MCF 10A (cell line): Measurements from ENCODE around the gene POLE. TPM values are rescaled to one million over a fixed set of nuclear protein-coding genes. Genes with fewer than 3 reads are reported as not detected.

Experiments
- BruUV-seq: library from RNA; stranded (reverse); fragments of 400-500 nt; replicated peaks from 2 replicates; lab custom pipeline; 2021; lab: Mats Ljungman, UMichigan
- CTCF ChIA-PET: fragments of 300-600 bp; sonication (Branson Sonifier 250); formaldehyde crosslinking; extraction: SDS; loops from one replicate; lab custom pipeline; 2021; ENCODE audit warnings: antibody characterized with exemption, inconsistent platforms; lab: Yijun Ruan, JAX
- POLR2A ChIA-PET: fragments of 300-600, 350-650 bp; sonication (Branson Sonifier 250); formaldehyde crosslinking; extraction: SDS; loops from one replicate; lab custom pipeline; 2020; ENCODE audit warnings: antibody characterized with exemption, inconsistent platforms; lab: Yijun Ruan, JAX
- DNase-seq: peaks from one replicate; pipeline ENCODE4 v3.0.0-alpha.2; 2018; ENCODE audit not compliant: unreplicated experiment
- H3K27ac Mint-ChIP-seq: one replicate; pipeline ENCODE4 v1.8.0; 2022; ENCODE audit warnings: mild to moderate bottlenecking, low read depth, mixed read lengths; ENCODE audit not compliant: unreplicated experiment
- H3K27me3 Mint-ChIP-seq: one replicate; pipeline ENCODE4 v1.8.0; 2022; ENCODE audit warnings: mixed read lengths; ENCODE audit not compliant: insufficient read depth, unreplicated experiment
- H3K36me3 Mint-ChIP-seq: one replicate; pipeline ENCODE4 v1.8.0; 2022; ENCODE audit warnings: mild to moderate bottlenecking, moderate library complexity, mixed read lengths; ENCODE audit not compliant: insufficient read depth, unreplicated experiment
- H3K4me1 Mint-ChIP-seq: one replicate; pipeline ENCODE4 v1.8.0; 2022; ENCODE audit warnings: mixed read lengths; ENCODE audit not compliant: insufficient read depth, unreplicated experiment
- H3K4me3 Mint-ChIP-seq: one replicate; pipeline ENCODE4 v1.8.0; 2022; ENCODE audit warnings: mild to moderate bottlenecking, moderate library complexity, mixed read lengths; ENCODE audit not compliant: unreplicated experiment
- H3K9me3 Mint-ChIP-seq: one replicate; pipeline ENCODE4 v1.8.0; 2022; ENCODE audit warnings: mixed read lengths; ENCODE audit not compliant: unreplicated experiment
- CTCF ChIP-seq: fragments of 200-600 bp; IDR thresholded peaks from one replicate; pipeline ENCODE4 v1.8.0; 2022; ENCODE audit warnings: antibody characterized with exemption, mild to moderate bottlenecking; ENCODE audit not compliant: unreplicated experiment
- intact Hi-C: fragments of 100-400 bp; cut with micrococcal nuclease; formaldehyde crosslinking; loops from 2 replicates; pipeline ENCODE4 v1.14.1; 2022
- total RNA-seq: library from RNA; stranded (reverse); gene quantifications from 2 replicates; pipeline ENCODE4 v1.2.3, GENCODE V29; 2022

Gene POLE
- total RNA-seq, 1 experiment from 2014 or later, result 36.3 TPM

- Mint-ChIP-seq H3K4me3 (no peak overlapping the region), H3K4me1 (peaks cover 10% of the 10 kb centered on the region), H3K27ac (no peak overlapping the region), H3K9me3 (no peaks in the 10 kb centered on the region), H3K27me3 (peaks cover 20% of the 10 kb centered on the region), H3K36me3 (peaks cover 11% of the 10 kb centered on the region)
- DNase-seq, result no peak
- intact Hi-C loops, result no loop called here
- BruUV-seq, result no TSS peak
- POLR2A ChIA-PET, result interaction anchor here (1.2 kb wide), 1 partner anchor 11 kb away, joined by 4 read pairs; no protein-coding TSS in a partner anchor
- no peak for TF ChIP-seq CTCF
- CTCF ChIA-PET, result interaction anchor here (0.6 kb wide), 1 partner anchor 12 kb away, joined by 3 read pairs; no protein-coding TSS in a partner anchor
Measured at GRCh38 chr12:132620899-132621656, 66.1 kb downstream of the POLE start.

DNA sequence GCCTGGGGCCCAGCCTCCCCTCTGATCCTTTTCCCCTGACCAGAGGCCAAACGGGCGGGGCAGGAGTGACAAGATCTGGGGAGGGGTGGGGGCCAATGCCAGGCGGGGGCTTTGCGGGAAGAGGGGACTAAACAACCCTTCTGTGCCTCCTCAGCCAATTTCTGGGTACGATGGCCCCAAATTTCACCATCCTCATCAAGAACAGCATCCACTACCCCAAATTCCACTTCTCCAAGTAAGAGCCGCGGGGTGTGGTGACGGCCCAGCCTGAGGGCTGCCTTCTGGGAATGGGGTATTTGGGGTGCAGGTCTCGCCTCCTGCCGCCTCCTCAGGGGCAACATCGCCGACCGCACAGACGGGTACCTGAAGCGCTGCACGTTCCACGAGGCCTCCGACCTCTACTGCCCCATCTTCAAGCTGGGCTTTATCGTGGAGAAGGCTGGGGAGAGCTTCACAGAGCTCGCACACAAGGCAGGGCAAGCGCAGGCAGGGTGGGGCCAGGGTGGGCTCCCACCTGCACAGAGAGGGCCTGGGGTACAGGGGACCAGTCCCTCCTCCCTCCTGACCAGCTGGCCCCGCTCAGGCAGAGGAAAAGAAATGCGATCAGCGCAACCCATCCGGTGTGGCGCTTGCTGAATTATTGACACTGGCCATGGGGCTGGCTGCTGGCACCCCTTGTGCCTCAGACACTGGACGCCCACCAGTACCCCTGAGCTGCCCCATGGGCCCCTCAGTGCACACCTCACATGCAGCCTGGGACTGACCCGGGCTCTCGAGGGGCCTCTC is 66.8 kb downstream of the POLE start:
- Mint-ChIP-seq H3K4me1 (peaks cover 10% of the 10 kb centered on the region), H3K36me3 (peaks cover 7% of the 10 kb centered on the region), H3K4me3 (no peak overlapping the region), H3K27me3 (peaks cover 28% of the 10 kb centered on the region), H3K27ac (no peak overlapping the region), H3K9me3 (no peaks in the 10 kb centered on the region)
- BruUV-seq, result no TSS peak
- no peak for TF ChIP-seq CTCF
- ChIA-PET CTCF (interaction anchor here (0.6 kb wide), 1 partner anchor 12 kb away, joined by 3 read pairs; no protein-coding TSS in a partner anchor), POLR2A (no interaction called here)
- no peak for DNase-seq
- intact Hi-C loops, result no loop called here

- peaks cover 35% of the 10 kb centered on the region for H3K27me3 Mint-ChIP-seq
- peaks cover 10% of the 10 kb centered on the region for H3K4me1 Mint-ChIP-seq
- no peak for DNase-seq
- no peaks in the 10 kb centered on the region for H3K9me3 Mint-ChIP-seq
- H3K27ac Mint-ChIP-seq, result no peak overlapping the region
- no peak for TF ChIP-seq CTCF
- ChIA-PET CTCF (no interaction called here), POLR2A (no interaction called here)
- intact Hi-C loops, result loop anchor here (10.0 kb wide), 1 partner anchor 465 kb away; no protein-coding TSS in a partner anchor
- no TSS peak for BruUV-seq
- no peak overlapping the region for H3K4me3 Mint-ChIP-seq
- peaks cover 5% of the 10 kb centered on the region for H3K36me3 Mint-ChIP-seq
Measured at GRCh38 chr12:132619386-132620112, 67.6 kb downstream of the POLE start.
